A549 (cell line): ENCODE data around the gene LMX1B. TPM values are rescaled to one million over a fixed set of nuclear protein-coding genes. Genes with fewer than 3 reads are reported as not detected.

Experiments used
- ATAC-seq, 2 experiments: fragments of 200-7000 bp in 1 of 2; fragments of >200 bp in 1 of 2; cut with Nextera tagmentation in 1 of 2; cut with Tn5 transposase in 1 of 2; 3 replicates each; pipeline versions ENCODE4 v1.8.0 to v1.9.1; 2018 to 2020; ENCODE audit warnings: mild to moderate bottlenecking in 1 of 2, moderate library complexity in 1 of 2
- CTCF ChIA-PET: fragments of 300-600 bp; sonication (Branson Sonifier 250); formaldehyde crosslinking; extraction: SDS; loops from one replicate; lab custom pipeline; 2021; ENCODE audit warnings: antibody characterized with exemption, inconsistent platforms; lab: Yijun Ruan, JAX
- POLR2A ChIA-PET: fragments of 350-600 bp; formaldehyde crosslinking; extraction: SDS; loops from one replicate; lab custom pipeline; 2021; ENCODE audit warnings: antibody characterized with exemption, inconsistent platforms; lab: Yijun Ruan, JAX
- DNase-seq, 2 experiments: peaks; one replicate each; pipeline versions ENCODE4 v3.0.0 to v3.0.0-alpha.2; 2011 to 2016; ENCODE audit warnings: low read depth in 1 of 2, low spot score in 1 of 2
- FAIRE-seq: peaks from 2 replicates; lab custom pipeline; 2011; peaks lifted over from hg19 to GRCh38; lab: Jason Lieb, UNC
- H3K27ac ChIP-seq, 2 experiments: fragments of >200 bp; sonication (Bioruptor Twin); formaldehyde crosslinking; 3 replicates each; pipeline ENCODE4 v1.5.1; 2016 to 2017
- H3K4me1 ChIP-seq: fragments of >200 bp; sonication (Bioruptor Twin); formaldehyde crosslinking; 3 replicates; pipeline ENCODE4 v1.6.1; 2016
- H3K4me2 ChIP-seq: fragments of >200 bp; sonication (Bioruptor Twin); formaldehyde crosslinking; 3 replicates; pipeline ENCODE4 v1.6.1; 2016
- H3K4me3 ChIP-seq: fragments of >200 bp; sonication (Bioruptor Twin); formaldehyde crosslinking; 3 replicates; pipeline ENCODE4 v1.5.1; 2016
- H3K9me3 ChIP-seq: fragments of >200 bp; sonication (Bioruptor Twin); formaldehyde crosslinking; 3 replicates; pipeline ENCODE4 v1.6.1; 2016
- BHLHE40 ChIP-seq: IDR thresholded peaks from 2 replicates; pipeline ENCODE4 v1.6.1; 2012; ENCODE audit warnings: low read depth, low read length, inconsistent platforms
- CHD4 ChIP-seq: fragments of 200-600 bp; sonication (generic); IDR thresholded peaks from 2 replicates; pipeline ENCODE4 v1.6.1; 2016; ENCODE audit warnings: antibody characterized with exemption, mild to moderate bottlenecking, borderline replicate concordance
- ELK1 ChIP-seq: fragments of 150-350 bp; IDR thresholded peaks from 2 replicates; pipeline ENCODE4 v1.6.1; 2014; ENCODE audit warnings: low read depth, mild to moderate bottlenecking, low read length
- EP300 ChIP-seq, 2 experiments: fragments of >200 bp; sonication (Bioruptor Twin); formaldehyde crosslinking; IDR thresholded peaks; 2 replicates in 1 of 2; 3 replicates in 1 of 2; pipeline ENCODE4 v1.6.1; 2016 to 2017
- ESRRA ChIP-seq: fragments of 150-350 bp; IDR thresholded peaks from 2 replicates; pipeline ENCODE4 v1.6.1; 2014; ENCODE audit warnings: mild to moderate bottlenecking, low read length, borderline replicate concordance
- GATA3 ChIP-seq: IDR thresholded peaks from 2 replicates; pipeline ENCODE4 v1.6.1; 2012; ENCODE audit warnings: borderline replicate concordance
- HDAC2 ChIP-seq: fragments of 200-600 bp; sonication (generic); IDR thresholded peaks from 2 replicates; pipeline ENCODE4 v1.6.1; 2016
- HOXB13 ChIP-seq: fragments of 250-450 bp; sonication (Bioruptor Pico); IDR thresholded peaks from 2 replicates; pipeline ENCODE4 v1.5.0; 2020; ENCODE audit warnings: low read depth, mild to moderate bottlenecking, moderate library complexity
- MAX ChIP-seq: IDR thresholded peaks from 2 replicates; pipeline ENCODE4 v1.6.1; 2012
- MYC ChIP-seq: IDR thresholded peaks from 2 replicates; pipeline ENCODE4 v1.6.1; 2012; ENCODE audit warnings: mild to moderate bottlenecking, inconsistent platforms, low read length, improper control_type of control experiment, borderline replicate concordance
- RFX5 ChIP-seq: fragments of 450-650 bp; IDR thresholded peaks from 2 replicates; pipeline ENCODE4 v1.7.1; 2014; ENCODE audit warnings: antibody characterized with exemption, mild to moderate bottlenecking, moderate library complexity
- RNF2 ChIP-seq: fragments of 200-600 bp; sonication (generic); IDR thresholded peaks from 2 replicates; pipeline ENCODE4 v1.6.1; 2016; ENCODE audit warnings: low read depth, mild to moderate bottlenecking, antibody characterized with exemption, moderate library complexity, borderline replicate concordance
- TP53 ChIP-seq: fragments of 250-450 bp; sonication (Bioruptor Pico); IDR thresholded peaks from 2 replicates; pipeline ENCODE4 v1.5.0; 2021; ENCODE audit warnings: mild to moderate bottlenecking, moderate library complexity
- WGBS: methylation state at CpG from one replicate; pipeline ENCODE4 v1.1.6; 2017; ENCODE audit errors: missing lambda C conversion rate; 5-methylcytosine and 5-hydroxymethylcytosine counted together
- polyA plus RNA-seq, 4 experiments: library from polyadenylated mRNA; depleted of rRNA in 3 of 4; stranded (reverse); fragments of >200 nt; fragmentation: RNase III in 1 of 4; extraction: RNeasy Plus Mini Kit Qiagen cat#74134 plus additional on column Dnase treatment in 1 of 4; gene quantifications; 2 replicates in 3 of 4; 3 replicates in 1 of 4; pipeline ENCODE4 v1.2.3, GENCODE V29; 2011 to 2017
- TF ChIP-seq, protein P1 (sequence below): fragments of 200-600 bp; sonication (generic); IDR thresholded peaks from 2 replicates; pipeline ENCODE4 v1.6.1; 2016; ENCODE audit warnings: antibody characterized with exemption, mild to moderate bottlenecking, moderate library complexity
- TF ChIP-seq, protein P2 (sequence below): fragments of 450-650 bp; IDR thresholded peaks from 2 replicates; pipeline ENCODE4 v1.6.1; 2014; ENCODE audit warnings: antibody characterized with exemption
- TF ChIP-seq, protein P3 (sequence below): fragments of >200 bp; sonication (Bioruptor Twin); formaldehyde crosslinking; IDR thresholded peaks from 3 replicates; pipeline ENCODE4 v1.5.1; 2016

The LMX1B gene
- polyA plus RNA-seq, 2 of the 4 experiments (the other 2 are of a cell fraction): 0.41 to 0.56 TPM

- no peaks in the 10 kb centered on the region for H3K4me1 ChIP-seq
- TF ChIP-seq RFX5: no peak
- TF ChIP-seq, protein P1, sequence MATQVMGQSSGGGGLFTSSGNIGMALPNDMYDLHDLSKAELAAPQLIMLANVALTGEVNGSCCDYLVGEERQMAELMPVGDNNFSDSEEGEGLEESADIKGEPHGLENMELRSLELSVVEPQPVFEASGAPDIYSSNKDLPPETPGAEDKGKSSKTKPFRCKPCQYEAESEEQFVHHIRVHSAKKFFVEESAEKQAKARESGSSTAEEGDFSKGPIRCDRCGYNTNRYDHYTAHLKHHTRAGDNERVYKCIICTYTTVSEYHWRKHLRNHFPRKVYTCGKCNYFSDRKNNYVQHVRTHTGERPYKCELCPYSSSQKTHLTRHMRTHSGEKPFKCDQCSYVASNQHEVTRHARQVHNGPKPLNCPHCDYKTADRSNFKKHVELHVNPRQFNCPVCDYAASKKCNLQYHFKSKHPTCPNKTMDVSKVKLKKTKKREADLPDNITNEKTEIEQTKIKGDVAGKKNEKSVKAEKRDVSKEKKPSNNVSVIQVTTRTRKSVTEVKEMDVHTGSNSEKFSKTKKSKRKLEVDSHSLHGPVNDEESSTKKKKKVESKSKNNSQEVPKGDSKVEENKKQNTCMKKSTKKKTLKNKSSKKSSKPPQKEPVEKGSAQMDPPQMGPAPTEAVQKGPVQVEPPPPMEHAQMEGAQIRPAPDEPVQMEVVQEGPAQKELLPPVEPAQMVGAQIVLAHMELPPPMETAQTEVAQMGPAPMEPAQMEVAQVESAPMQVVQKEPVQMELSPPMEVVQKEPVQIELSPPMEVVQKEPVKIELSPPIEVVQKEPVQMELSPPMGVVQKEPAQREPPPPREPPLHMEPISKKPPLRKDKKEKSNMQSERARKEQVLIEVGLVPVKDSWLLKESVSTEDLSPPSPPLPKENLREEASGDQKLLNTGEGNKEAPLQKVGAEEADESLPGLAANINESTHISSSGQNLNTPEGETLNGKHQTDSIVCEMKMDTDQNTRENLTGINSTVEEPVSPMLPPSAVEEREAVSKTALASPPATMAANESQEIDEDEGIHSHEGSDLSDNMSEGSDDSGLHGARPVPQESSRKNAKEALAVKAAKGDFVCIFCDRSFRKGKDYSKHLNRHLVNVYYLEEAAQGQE: no peak
- no peak for TF ChIP-seq ESRRA
- TF ChIP-seq CHD4: no peak
- no peak for TF ChIP-seq MAX
- no peak for TF ChIP-seq MYC
- no peak for TF ChIP-seq BHLHE40
- TF ChIP-seq HDAC2: no peak
- TF ChIP-seq, protein P2, sequence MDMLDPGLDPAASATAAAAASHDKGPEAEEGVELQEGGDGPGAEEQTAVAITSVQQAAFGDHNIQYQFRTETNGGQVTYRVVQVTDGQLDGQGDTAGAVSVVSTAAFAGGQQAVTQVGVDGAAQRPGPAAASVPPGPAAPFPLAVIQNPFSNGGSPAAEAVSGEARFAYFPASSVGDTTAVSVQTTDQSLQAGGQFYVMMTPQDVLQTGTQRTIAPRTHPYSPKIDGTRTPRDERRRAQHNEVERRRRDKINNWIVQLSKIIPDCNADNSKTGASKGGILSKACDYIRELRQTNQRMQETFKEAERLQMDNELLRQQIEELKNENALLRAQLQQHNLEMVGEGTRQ: no peak
- TF ChIP-seq HOXB13 (CRISPR knock-in tag): no peak
- no peak for TF ChIP-seq GATA3
- TF ChIP-seq ELK1: no peak
- TF ChIP-seq, protein P3, sequence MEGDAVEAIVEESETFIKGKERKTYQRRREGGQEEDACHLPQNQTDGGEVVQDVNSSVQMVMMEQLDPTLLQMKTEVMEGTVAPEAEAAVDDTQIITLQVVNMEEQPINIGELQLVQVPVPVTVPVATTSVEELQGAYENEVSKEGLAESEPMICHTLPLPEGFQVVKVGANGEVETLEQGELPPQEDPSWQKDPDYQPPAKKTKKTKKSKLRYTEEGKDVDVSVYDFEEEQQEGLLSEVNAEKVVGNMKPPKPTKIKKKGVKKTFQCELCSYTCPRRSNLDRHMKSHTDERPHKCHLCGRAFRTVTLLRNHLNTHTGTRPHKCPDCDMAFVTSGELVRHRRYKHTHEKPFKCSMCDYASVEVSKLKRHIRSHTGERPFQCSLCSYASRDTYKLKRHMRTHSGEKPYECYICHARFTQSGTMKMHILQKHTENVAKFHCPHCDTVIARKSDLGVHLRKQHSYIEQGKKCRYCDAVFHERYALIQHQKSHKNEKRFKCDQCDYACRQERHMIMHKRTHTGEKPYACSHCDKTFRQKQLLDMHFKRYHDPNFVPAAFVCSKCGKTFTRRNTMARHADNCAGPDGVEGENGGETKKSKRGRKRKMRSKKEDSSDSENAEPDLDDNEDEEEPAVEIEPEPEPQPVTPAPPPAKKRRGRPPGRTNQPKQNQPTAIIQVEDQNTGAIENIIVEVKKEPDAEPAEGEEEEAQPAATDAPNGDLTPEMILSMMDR: no peak
- no peak for TF ChIP-seq RNF2
- no peak for TF ChIP-seq TP53 (CRISPR knock-in tag)
- no peak for TF ChIP-seq EP300 (IDR thresholded peaks at IDR 0.05)
- POLR2A ChIA-PET: no interaction called here
- ATAC-seq (peak; percentile 23 to 62; a peak in 3 of 6 replicates), DNase-seq (peak in 1 of 2 experiments; percentile 59), FAIRE-seq (no peak)
- H3K4me2 ChIP-seq: no peak overlapping the region
- no peaks in the 10 kb centered on the region for H3K9me3 ChIP-seq
- no peak overlapping the region for H3K27ac ChIP-seq
- CTCF ChIA-PET: interaction anchor here (1.1 to 2.3 kb wide), 2 partner anchors 17 to 32 kb away, joined by 5 to 8 read pairs; no protein-coding TSS in a partner anchor
- H3K4me3 ChIP-seq: no peak overlapping the region
- 27% methylated on average over 11 of the region's 13 CpGs for WGBS
Observed at GRCh38 chr9:126673689-126674364, 60.1 kb downstream of the LMX1B start.
